Measurements from ENCODE around the gene MAN1C1.

- no peak for TF ChIP-seq EZH2 (IDR thresholded peaks at IDR 0.05; ENCODE audit: borderline replicate concordance, insufficient read depth, low read depth, low read length, poor library complexity, severe bottlenecking)
- TF ChIP-seq CTCF (IDR thresholded peaks at IDR 0.05) = no peak
Measured at GRCh38 chr1:25608488-25609178, 8.0 kb upstream of the MAN1C1 start.
